GM13976 (cell line): Measurements from ENCODE around the gene YAP1.

Experiments used
- DNase-seq: peaks from one replicate; pipeline ENCODE4 v3.0.0; 2012; ENCODE audit warnings: low spot score
- CTCF ChIP-seq: IDR thresholded peaks from 2 replicates; pipeline ENCODE4 v1.5.1; 2012; ENCODE audit warnings: borderline replicate concordance, mild to moderate bottlenecking; ENCODE audit not compliant: insufficient read depth; ENCODE audit errors: extremely low read depth, missing control alignments, control extremely low read depth
- in situ Hi-C: fragments of 300-500 bp; cut with MboI; formaldehyde crosslinking; loops from one replicate; pipeline ENCODE4 v1.12.0; 2022; ENCODE audit warnings: low sequenced_read_pairs, mixed read lengths, inconsistent platforms; ENCODE audit not compliant: unreplicated experiment

The YAP1 gene

GRCh38 chr11:102154806-102155205 is 44.6 kb downstream of the YAP1 start:
- in situ Hi-C loops: no loop called here
- no peak for DNase-seq
- TF ChIP-seq CTCF: no peak

DNA sequence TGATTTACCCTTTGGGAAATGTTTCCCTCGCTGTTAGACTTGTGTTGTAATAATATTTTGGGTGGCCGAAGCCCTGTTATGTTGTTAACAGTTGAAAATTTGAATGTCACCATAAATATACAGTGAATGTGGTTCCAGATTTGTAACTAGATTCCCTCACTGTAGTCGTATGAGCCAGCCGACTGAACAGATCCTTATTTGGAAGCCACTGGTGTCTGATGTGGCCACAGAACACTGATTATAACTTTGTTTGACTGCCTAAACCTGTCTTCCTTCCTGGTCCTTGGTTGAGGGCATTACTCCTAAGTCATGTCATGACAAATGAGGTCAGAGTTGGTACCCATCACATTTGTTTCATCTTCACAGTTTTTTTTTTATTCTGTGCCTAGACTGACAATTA is 45.4 kb downstream of the YAP1 start:
- no peak for TF ChIP-seq CTCF
- in situ Hi-C loops: no loop called here
- no peak for DNase-seq

DNA sequence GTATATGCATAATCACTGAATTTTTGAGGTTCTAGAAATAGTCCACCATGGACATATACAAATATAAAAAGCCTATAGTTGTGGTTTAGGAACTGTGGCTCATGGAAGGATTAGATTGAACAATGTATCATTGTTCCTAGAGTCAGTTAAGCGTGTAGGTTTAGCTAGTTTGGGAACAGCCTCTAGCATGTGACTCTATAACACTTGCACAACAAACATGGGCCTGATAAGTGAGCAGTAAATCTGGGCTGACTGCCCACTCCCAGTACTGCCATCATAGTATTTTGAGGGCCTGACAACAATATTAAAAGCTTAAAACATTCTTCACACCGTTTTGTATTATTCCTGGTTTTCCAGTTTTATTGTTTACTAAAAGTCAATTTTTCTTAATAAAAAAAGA is 47.0 kb downstream of the YAP1 start:
- DNase-seq: no peak
- in situ Hi-C loops: no loop called here
- no peak for TF ChIP-seq CTCF

DNA sequence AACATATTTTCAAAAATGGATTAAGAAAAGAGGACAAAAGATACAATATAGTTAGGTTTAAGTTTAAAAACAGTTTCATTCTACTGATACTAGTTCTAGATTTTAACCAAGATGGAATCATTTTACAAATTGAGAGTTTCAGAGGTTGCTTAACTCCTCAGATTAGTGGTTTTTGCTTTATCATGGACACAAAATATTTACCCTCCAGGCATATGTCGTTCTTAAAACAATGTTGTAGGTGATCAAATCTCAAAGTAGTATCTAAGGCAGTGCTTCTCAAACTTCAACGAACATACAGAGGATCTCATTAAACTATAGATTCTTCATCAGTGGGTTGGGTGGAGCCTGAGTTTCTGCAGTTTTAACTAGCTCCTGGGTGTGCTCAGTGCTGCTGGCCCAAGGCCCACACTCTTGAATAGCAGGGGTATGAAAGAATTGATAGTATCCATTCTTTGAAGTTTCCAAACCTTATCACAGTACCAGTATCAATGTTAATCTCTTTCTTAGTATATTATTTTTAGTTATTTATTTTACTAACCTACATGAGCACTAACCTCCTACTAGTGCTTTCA is 48.0 kb downstream of the YAP1 start:
- no peak for TF ChIP-seq CTCF
- no peak for DNase-seq
- in situ Hi-C loops: no loop called here

GRCh38 chr11:102163368-102163767 is 53.1 kb downstream of the YAP1 start:
- in situ Hi-C loops: no loop called here
- no peak for TF ChIP-seq CTCF
- no peak for DNase-seq

GRCh38 chr11:102166175-102167064 is 56.2 kb downstream of the YAP1 start:
- in situ Hi-C loops: no loop called here
- TF ChIP-seq CTCF: no peak
- no peak for DNase-seq
